OCI-LY3 (cell line): Measurements from ENCODE around the gene PRIM2.

Experiments used
- CTCF ChIP-seq: fragments of 200-600, 300-600 bp; sonication (generic); IDR thresholded peaks from 2 replicates; pipeline ENCODE4 v1.5.1; 2014; ENCODE audit warnings: antibody characterized with exemption, low read length, low read depth
- EZH2phosphoT487 ChIP-seq: fragments of 200-600 bp; shearing (Covaris generic); IDR thresholded peaks from 2 replicates; pipeline ENCODE4 v1.6.1; 2018; ENCODE audit warnings: antibody characterized with exemption, mixed run types, low read depth

- no peak for TF ChIP-seq CTCF
- TF ChIP-seq EZH2phosphoT487: no peak
Observed at GRCh38 chr6:57423468-57423867, 106.0 kb downstream of the PRIM2 start.
